Neural crest cell (in vitro differentiated cells): ENCODE results near the gene RFNG. TPM values are rescaled to one million over a fixed set of nuclear protein-coding genes. Genes with fewer than 3 reads are reported as not detected.

Experiments
- DNase-seq: peaks from one replicate; pipeline ENCODE4 v3.0.0; 2021; ENCODE audit warnings: low read depth, mixed read lengths, low spot score
- H3K27ac Mint-ChIP-seq: one replicate; pipeline ENCODE4 v1.8.0; 2021; ENCODE audit warnings: mild to moderate bottlenecking, mixed read lengths; ENCODE audit not compliant: unreplicated experiment
- H3K27me3 Mint-ChIP-seq: 2 replicates; pipeline ENCODE4 v1.8.0; 2021; ENCODE audit warnings: low read depth, mild to moderate bottlenecking, mixed read lengths
- H3K36me3 Mint-ChIP-seq: 2 replicates; pipeline ENCODE4 v1.8.0; 2021; ENCODE audit warnings: low read depth, mild to moderate bottlenecking, mixed read lengths
- H3K4me1 Mint-ChIP-seq: 2 replicates; pipeline ENCODE4 v1.8.0; 2021; ENCODE audit warnings: mixed read lengths
- H3K4me3 Mint-ChIP-seq: one replicate; pipeline ENCODE4 v1.8.0; 2021; ENCODE audit warnings: mild to moderate bottlenecking, mixed read lengths
- H3K9me3 Mint-ChIP-seq: 2 replicates; pipeline ENCODE4 v1.8.0; 2021; ENCODE audit warnings: mixed read lengths
- total RNA-seq: library from RNA; stranded (reverse); gene quantifications from 2 replicates; pipeline ENCODE4 v1.2.1, GENCODE V29; 2021
- TF ChIP-seq, protein P1 (sequence below): fragments of 200-600 bp; sonication (generic); conservative IDR thresholded peaks from 2 replicates; pipeline ENCODE4 v1.5.0; 2021; ENCODE audit warnings: antibody characterized with exemption, mild to moderate bottlenecking

Gene RFNG
- total RNA-seq, 1 donor from 2014 or later: 46.0 TPM

DNA sequence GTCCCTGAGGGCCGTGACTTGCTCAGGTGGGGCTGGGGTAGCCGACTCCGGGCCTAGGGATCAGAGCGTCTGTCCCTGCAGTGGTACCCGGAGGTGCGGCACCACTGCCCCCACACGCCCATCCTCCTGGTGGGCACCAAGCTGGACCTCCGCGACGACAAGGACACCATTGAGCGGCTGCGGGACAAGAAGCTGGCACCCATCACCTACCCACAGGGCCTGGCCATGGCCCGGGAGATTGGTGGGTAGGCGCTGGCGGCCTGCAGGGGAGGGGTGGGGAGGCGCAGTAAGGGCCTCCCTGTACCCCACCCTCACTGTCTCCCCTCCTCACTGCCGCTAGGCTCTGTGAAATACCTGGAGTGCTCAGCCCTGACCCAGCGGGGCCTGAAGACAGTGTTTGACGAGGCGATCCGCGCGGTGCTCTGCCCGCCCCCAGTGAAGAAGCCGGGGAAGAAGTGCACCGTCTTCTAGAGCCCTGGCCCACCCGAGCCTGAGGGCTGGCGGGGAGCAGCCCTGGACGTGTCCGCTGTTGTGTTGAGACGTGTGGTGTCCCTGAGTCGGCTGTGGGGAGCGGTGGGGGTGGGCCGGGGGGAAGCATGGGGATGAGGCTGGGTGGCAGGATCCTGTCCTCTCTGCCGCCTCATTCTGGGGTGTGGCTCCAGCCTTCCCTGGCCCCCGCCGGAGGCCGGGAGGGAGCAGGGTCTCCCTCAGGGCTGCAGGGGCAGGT is 18.1 kb downstream of the RFNG start:
- no peak overlapping the region for H3K27ac Mint-ChIP-seq
- H3K9me3 Mint-ChIP-seq: no peaks in the 10 kb centered on the region
- TF ChIP-seq, protein P1, sequence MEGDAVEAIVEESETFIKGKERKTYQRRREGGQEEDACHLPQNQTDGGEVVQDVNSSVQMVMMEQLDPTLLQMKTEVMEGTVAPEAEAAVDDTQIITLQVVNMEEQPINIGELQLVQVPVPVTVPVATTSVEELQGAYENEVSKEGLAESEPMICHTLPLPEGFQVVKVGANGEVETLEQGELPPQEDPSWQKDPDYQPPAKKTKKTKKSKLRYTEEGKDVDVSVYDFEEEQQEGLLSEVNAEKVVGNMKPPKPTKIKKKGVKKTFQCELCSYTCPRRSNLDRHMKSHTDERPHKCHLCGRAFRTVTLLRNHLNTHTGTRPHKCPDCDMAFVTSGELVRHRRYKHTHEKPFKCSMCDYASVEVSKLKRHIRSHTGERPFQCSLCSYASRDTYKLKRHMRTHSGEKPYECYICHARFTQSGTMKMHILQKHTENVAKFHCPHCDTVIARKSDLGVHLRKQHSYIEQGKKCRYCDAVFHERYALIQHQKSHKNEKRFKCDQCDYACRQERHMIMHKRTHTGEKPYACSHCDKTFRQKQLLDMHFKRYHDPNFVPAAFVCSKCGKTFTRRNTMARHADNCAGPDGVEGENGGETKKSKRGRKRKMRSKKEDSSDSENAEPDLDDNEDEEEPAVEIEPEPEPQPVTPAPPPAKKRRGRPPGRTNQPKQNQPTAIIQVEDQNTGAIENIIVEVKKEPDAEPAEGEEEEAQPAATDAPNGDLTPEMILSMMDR: no peak
- no peaks in the 10 kb centered on the region for H3K36me3 Mint-ChIP-seq
- H3K4me1 Mint-ChIP-seq: peaks cover 20% of the 10 kb centered on the region
- peaks cover 3% of the 10 kb centered on the region for H3K27me3 Mint-ChIP-seq
- no peak for DNase-seq
- H3K4me3 Mint-ChIP-seq: peak overlapping the region; percentile 84

DNA sequence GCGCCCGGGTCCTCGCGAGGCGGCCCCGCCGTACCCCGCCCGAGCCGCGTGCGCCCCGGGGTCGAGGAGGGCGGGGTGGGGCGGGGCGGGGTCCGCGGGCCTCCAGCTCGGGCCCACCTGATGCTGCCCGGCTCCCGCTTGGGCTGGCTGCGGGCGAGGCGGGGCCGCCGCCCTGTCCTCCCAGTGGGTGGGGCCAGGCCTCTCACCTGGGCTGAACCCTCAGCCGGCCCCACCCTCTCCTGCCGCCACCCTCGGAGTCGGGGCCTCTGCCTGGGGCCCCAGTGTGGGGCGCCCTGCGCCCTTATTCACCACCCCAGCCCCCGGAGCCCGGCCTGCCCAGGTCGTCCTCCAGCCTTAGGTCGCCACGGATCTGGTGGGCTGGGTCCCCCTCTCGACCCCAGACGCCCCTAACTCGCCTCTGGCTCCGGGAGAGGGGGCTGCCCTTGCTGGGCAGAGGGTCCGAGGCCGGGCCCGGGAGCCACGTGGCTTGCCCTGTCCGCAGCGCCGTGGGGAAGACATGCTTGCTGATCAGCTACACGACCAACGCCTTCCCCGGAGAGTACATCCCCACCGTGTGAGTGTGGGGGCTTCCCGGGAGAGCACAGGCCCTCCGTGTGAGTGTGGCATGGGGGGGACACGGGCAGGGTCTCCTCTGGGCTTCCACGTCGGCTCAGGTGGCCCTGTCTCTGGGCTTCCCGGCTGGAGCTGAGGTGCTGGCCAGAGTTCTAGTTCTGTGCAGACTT is 19.6 kb downstream of the RFNG start:
- H3K36me3 Mint-ChIP-seq: no peaks in the 10 kb centered on the region
- DNase-seq: no peak
- no peak overlapping the region for H3K27ac Mint-ChIP-seq
- H3K27me3 Mint-ChIP-seq: peaks cover 3% of the 10 kb centered on the region
- no peaks in the 10 kb centered on the region for H3K9me3 Mint-ChIP-seq
- TF ChIP-seq, protein P1: no peak
- H3K4me1 Mint-ChIP-seq: peaks cover 14% of the 10 kb centered on the region
- H3K4me3 Mint-ChIP-seq: peak overlapping the region; percentile 84

DNA sequence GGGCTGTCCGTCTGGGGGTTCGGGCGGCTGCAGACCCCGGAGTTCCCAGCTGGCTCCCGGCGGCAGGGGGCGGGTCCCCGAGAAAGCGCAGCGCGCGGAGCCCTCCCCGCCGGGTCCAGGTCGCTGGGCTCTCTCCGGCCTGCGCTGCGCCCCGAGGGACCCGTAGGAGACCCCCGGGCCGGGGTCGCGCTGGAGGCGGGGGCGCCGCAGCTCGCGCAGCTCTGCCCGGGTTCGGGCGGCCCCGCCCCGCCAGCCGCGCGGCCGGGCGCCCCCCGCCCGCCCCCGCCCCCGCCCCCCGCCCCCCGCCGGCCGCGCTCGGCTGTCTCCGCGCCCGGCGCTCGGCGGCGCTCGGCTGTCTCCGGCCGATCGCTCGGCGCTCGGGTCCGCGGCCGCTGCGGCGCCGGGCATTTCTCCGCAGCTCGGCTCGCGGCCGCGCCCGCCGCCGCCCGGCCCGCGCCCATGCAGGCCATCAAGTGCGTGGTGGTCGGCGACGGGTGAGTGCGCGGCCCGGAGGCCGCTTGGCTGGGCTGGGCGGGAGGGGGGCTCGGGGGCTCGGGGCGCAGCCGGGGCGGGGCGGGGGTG is 20.2 kb downstream of the RFNG start, which contains the start of gene RAC3:
RAC3 (plus strand) TSS at position 376 of the 582 bp plus-strand sequence; CDS start at position 460, 84 bp downstream.
- no peaks in the 10 kb centered on the region for H3K9me3 Mint-ChIP-seq
- peaks cover 3% of the 10 kb centered on the region for H3K27me3 Mint-ChIP-seq
- H3K36me3 Mint-ChIP-seq: no peaks in the 10 kb centered on the region
- H3K27ac Mint-ChIP-seq: peak within 1 kb of the TSS; percentile 27
- peak within 1 kb of the TSS; percentile 87 for H3K4me3 Mint-ChIP-seq
- no peak for DNase-seq
- TF ChIP-seq, protein P1: no peak
- peaks cover 12% of the 10 kb centered on the region for H3K4me1 Mint-ChIP-seq

DNA sequence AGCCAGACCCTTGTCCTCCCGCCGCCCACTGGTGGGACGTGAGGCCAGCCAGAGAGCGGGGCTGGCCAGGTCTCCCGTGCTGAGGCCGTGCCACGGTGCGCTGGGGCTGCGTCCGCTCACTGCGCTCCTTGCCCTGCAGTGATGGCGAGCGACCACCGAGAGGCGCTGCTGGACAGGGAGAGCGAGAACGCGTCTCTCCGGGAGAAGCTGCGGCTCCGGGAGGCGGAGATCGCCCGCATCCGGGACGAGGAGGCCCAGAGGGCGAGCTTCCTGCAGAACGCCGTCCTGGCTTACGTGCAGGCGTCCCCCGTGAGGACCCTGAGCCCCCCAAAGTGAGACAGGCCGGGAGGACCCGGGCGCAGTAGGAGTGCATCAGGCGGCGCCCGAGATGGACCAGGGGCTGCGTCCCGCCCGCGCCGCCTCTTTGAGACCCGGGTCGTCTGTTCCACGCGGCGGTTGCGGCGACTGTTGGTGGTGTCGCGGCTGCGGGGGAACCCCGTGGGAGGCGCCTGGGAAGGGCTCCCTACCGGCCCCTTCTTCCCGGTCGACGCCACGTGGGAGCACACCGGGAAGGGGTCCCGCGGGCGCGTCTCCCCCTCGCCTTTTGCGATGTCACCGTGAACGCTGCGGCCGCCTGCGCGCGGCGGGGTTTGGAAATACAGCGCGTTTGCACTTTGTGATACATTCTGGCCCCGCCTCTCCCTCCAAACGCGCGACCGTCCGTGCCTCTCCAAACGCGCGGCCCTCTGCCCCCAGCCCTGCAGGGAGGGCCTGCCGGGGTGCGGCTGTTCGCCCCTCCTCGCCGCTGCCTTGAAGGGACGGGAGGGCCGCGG is 20.9 kb downstream of the RFNG start:
- H3K4me3 Mint-ChIP-seq: peak overlapping the region; percentile 87
- peaks cover 3% of the 10 kb centered on the region for H3K27me3 Mint-ChIP-seq
- no peaks in the 10 kb centered on the region for H3K9me3 Mint-ChIP-seq
- H3K36me3 Mint-ChIP-seq: no peaks in the 10 kb centered on the region
- DNase-seq: peak; percentile 90
- H3K4me1 Mint-ChIP-seq: peaks cover 14% of the 10 kb centered on the region
- H3K27ac Mint-ChIP-seq: peak overlapping the region; percentile 27
- TF ChIP-seq, protein P1: peak; percentile 92

DNA sequence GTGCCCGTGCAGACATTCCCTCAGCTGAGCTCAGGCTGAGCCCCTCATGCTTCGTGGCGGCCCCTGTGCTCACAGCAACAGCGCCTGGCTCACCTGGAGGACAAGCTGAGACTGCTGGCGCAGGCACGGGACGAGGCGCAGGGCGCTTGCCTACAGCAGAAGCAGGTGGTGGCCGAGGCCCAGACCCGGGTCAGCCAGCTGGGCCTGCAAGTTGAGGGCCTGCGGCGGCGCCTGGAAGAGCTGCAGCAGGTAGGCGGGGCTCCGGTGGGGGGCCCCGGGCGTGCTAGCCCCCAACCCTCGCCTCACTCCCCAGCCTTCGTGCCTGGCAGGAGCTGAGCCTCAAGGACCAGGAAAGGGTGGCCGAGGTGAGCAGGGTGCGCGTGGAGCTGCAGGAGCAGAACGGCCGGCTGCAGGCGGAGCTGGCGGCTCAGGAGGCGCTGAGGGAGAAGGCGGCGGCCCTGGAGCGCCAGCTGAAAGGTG is 21.6 kb downstream of the RFNG start:
- TF ChIP-seq, protein P1: no peak
- H3K4me3 Mint-ChIP-seq: peak overlapping the region; percentile 69
- peaks cover 3% of the 10 kb centered on the region for H3K27me3 Mint-ChIP-seq
- peaks cover 9% of the 10 kb centered on the region for H3K4me1 Mint-ChIP-seq
- no peaks in the 10 kb centered on the region for H3K36me3 Mint-ChIP-seq
- H3K27ac Mint-ChIP-seq: no peak overlapping the region
- no peaks in the 10 kb centered on the region for H3K9me3 Mint-ChIP-seq
- DNase-seq: no peak
